AG09319 (cell line): ENCODE results near the gene LRBA.

Source experiments
- DNase-seq: peaks from one replicate; pipeline ENCODE4 v3.0.0-alpha.2; 2010; ENCODE audit warnings: low read depth; ENCODE audit errors: extremely low read depth
- CTCF ChIP-seq: IDR thresholded peaks from 2 replicates; pipeline ENCODE4 v1.5.1; 2011; ENCODE audit warnings: low read depth, mild to moderate bottlenecking, inconsistent platforms, low read length, moderate library complexity

Gene LRBA

GRCh38 chr4:150237110-150237872 is 777.8 kb downstream of the LRBA start:
- DNase-seq, result peak; percentile 87
- TF ChIP-seq CTCF, result no peak

- TF ChIP-seq CTCF, result no peak
- no peak for DNase-seq
Measured at GRCh38 chr4:150236626-150237025, 778.5 kb downstream of the LRBA start.

GRCh38 chr4:150235808-150236271 is 779.2 kb downstream of the LRBA start:
- no peak for TF ChIP-seq CTCF

GRCh38 chr4:150235317-150235716 is 779.8 kb downstream of the LRBA start:
- DNase-seq, result no peak
- no peak for TF ChIP-seq CTCF

More at GRCh38 chr4:150235808-150236271, 779.2 kb downstream of the LRBA start:
- no peak for DNase-seq

GRCh38 chr4:150234246-150234645 is 780.8 kb downstream of the LRBA start:
- no peak for TF ChIP-seq CTCF
- no peak for DNase-seq

DNA sequence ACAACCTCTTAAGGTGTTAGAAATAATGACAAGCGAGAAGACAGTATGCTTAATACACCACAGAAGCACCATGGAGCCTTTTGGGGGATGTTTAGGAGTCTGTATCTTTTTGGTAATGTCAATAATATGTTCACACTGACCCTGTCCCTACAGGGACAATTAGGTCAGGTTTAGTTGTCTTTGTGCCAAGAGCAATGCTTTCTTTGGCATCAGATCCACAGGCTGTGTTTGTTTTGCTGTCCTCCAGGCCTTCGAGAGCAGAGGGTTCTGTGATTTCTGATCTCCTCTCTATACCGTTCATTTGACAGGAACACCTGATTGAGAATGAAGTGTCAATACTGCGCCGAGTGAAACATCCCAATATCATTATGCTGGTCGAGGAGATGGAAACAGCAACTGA is 783.1 kb downstream of the LRBA start:
- no peak for TF ChIP-seq CTCF
- no peak for DNase-seq

DNA sequence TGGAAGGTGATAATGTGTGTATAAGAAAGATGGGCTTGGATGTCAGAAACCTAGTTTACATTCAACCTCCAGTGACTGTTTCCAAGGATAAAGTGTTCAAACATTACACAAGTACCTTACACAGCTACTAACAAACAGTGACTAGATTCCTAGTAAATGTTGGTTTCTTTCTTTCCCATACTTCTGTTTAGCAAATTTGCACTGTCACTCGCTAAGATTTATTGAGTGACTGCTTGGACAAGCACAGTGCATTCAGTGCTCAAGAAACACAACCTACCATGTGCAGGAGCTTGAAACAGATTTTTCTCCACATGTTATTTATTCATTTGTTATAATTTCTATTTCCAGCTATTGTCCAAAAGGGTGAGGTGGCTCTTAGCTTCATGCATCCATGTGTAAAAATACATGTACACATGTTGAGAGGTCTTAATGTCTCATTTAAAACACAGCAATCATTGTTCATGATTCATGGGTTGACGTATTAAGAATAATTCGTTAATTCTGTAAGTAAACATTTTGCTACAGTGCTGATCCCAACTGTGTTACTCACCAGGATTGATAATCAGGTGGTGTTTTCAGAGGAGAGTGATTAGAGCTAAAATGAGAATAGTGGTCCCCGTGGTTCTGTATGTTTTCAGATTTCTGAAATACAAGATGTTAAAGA is 783.8 kb downstream of the LRBA start:
- DNase-seq, result no peak
- no peak for TF ChIP-seq CTCF
